ENCODE data around the gene RIOX2.

DNA sequence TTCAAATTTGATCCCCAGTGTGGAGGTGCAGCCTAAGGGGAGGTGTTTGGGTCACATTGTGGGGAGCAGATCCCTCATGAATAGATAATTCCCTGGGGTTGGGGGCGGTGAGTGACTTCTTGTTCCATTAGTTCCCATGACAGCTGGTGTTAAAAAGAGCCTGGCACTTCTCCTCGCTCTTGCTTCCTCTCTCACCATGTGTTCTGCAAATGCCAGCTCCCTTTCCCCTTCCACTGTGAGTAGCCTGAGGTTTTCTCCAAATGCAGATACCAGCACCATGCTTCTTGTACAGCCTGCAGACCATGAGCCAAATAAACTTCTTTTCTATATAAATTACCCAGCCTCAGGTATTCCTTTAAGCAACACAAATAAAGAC lies 23.1 kb downstream of the RIOX2 start:
- TF ChIP-seq, protein P1, sequence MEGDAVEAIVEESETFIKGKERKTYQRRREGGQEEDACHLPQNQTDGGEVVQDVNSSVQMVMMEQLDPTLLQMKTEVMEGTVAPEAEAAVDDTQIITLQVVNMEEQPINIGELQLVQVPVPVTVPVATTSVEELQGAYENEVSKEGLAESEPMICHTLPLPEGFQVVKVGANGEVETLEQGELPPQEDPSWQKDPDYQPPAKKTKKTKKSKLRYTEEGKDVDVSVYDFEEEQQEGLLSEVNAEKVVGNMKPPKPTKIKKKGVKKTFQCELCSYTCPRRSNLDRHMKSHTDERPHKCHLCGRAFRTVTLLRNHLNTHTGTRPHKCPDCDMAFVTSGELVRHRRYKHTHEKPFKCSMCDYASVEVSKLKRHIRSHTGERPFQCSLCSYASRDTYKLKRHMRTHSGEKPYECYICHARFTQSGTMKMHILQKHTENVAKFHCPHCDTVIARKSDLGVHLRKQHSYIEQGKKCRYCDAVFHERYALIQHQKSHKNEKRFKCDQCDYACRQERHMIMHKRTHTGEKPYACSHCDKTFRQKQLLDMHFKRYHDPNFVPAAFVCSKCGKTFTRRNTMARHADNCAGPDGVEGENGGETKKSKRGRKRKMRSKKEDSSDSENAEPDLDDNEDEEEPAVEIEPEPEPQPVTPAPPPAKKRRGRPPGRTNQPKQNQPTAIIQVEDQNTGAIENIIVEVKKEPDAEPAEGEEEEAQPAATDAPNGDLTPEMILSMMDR (IDR thresholded peaks at IDR 0.05), result no peak
- TF ChIP-seq EZH2phosphoT487 (IDR thresholded peaks at IDR 0.05) (no peak), EZH2 (IDR thresholded peaks at IDR 0.05) (no peak)
